ENCODE data around the gene FOSL1.

DNA sequence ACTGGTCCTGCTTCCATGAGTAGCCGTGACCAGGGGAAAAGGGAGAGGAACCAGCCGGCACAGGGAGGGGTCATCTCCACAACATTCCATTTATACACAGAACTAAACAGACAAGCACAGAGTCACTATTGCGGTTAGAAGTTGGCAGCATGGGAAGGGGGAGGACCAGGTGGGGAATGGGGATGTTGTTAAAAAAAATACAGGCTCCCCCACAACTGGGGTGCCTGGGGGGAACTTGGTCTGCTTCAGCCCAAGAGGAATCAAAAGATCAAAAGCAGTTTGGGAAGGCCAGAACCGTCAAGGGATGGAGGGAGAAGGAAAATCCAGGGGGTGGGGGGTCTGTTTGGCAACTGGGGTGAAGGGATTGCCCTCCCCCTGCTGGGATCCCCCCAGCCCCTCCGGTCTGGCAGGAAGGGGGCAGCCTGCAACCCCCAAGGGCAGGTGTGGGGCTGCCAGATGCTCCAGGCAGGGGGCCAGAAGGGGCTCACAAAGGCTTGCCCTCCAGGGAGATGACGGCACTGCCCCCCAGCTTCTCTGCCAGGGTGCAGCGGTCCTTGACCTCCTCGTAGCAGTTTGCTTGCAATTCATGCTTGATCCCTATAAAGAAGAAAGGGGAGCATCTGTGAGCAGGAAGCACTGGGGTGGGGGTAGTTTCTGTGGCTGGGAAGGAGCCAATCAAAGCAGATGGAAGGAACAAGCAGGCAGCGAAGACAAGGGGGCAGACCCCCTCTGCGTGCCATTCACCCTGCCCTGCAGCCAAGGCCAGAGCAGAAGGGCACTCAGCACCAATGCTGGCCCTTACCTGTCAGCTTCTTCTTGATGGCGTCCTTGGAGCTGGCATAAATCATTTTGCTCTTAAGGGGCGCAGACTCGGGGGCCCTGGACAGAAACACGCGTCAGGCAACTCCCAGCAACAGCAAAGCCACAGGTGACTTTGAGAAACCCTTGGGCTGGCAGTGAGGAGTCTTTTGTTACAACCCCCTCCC is 45.0 kb downstream of the FOSL1 start:
- TF ChIP-seq CTBP1 (IDR thresholded peaks at IDR 0.05; ENCODE audit: borderline replicate concordance) (no peak), ARNT (IDR thresholded peaks at IDR 0.05) (no peak), ZNF384 (IDR thresholded peaks at IDR 0.05) (no peak), SUZ12 (IDR thresholded peaks at IDR 0.05) (no peak), FOXA1 (IDR thresholded peaks at IDR 0.05) (no peak), BHLHE40 (IDR thresholded peaks at IDR 0.05; ENCODE audit: borderline replicate concordance) (no peak), TARDBP (IDR thresholded peaks at IDR 0.05) (no peak), FOXM1 (IDR thresholded peaks at IDR 0.05; ENCODE audit: borderline replicate concordance) (no peak), SP1 (IDR thresholded peaks at IDR 0.05) (no peak), FOXK2 (IDR thresholded peaks at IDR 0.05) (no peak), ELF4 (IDR thresholded peaks at IDR 0.05) (no peak), LEF1 (IDR thresholded peaks at IDR 0.05; ENCODE audit: borderline replicate concordance) (no peak)
- TF ChIP-seq, protein P1, sequence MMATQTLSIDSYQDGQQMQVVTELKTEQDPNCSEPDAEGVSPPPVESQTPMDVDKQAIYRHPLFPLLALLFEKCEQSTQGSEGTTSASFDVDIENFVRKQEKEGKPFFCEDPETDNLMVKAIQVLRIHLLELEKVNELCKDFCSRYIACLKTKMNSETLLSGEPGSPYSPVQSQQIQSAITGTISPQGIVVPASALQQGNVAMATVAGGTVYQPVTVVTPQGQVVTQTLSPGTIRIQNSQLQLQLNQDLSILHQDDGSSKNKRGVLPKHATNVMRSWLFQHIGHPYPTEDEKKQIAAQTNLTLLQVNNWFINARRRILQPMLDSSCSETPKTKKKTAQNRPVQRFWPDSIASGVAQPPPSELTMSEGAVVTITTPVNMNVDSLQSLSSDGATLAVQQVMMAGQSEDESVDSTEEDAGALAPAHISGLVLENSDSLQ (IDR thresholded peaks at IDR 0.05) = no peak
